ENCODE measurements around the gene TFEB. TPM values are rescaled to one million over a fixed set of nuclear protein-coding genes. Genes with fewer than 3 reads are reported as not detected.

Gene TFEB
- total and polyA plus RNA-seq, 2 of the 8 experiments (the other 6 are each of a cell fraction or from before 2014, with no cell fraction given), result 2.3 to 6.7 TPM

DNA sequence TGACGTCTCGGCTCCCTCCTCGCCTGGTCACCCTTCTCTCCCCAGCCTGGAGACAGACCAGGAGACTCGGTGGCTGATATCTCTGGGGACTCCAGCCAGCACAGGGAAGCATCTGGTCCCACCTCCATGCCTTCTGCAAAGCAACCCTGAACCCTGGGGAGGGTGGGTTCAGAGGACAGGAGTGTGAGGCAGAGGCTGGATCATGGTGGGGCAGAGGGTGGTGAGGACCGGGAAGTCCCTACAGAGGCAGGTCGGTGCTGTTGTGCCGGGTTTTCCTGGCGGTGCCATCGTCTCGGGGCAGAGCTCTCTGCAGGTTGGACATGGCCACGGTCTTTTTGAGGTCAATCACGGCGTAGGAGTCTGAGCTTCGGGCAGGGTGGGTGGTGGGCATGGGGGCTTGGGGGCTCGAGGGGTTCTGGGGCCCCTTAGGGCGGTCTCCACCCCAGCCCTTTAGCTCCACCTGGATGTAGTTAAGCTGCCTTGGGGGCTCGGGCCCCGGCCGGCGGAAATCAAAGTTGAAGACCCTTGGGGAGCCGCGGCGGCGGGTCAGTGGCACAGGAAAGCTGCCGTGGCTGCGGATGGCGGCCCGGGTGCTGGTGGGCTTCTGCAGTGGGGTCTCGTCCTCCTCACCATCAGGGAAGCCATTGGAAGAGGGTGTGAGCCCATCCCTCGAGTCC, 35.1 kb upstream of the TFEB start:
- Histone ChIP-seq H2AK5ac (ENCODE audit: low read depth, low read length) (no peak overlapping the region), H4K91ac (replicated peaks; ENCODE audit: insufficient read length, low read length) (no peak overlapping the region), H3K4me3 (ENCODE audit: extremely low read depth in 1 of 4, insufficient read depth in 2 of 4, low read depth in 3 of 4, low read length in 4 of 4) (no peak overlapping the region), H3K9ac (replicated peaks in 1 of 4; ENCODE audit: extremely low read depth in 1 of 4, low read depth in 3 of 4, low read length in 3 of 4) (no peak overlapping the region), H3K23ac (ENCODE audit: insufficient read length) (no peak overlapping the region), H3K27ac (ENCODE audit: low read depth, low read length) (no peak overlapping the region), H2AFZ (ENCODE audit: low read length) (no peak overlapping the region), H3K9me3 (ENCODE audit: insufficient read depth in 2 of 2, low read depth in 1 of 2, low read length in 1 of 2) (no peaks in the 10 kb centered on the region), H3K56ac (replicated peaks; ENCODE audit: insufficient read length, low read depth, low read length) (no peak overlapping the region), H3K23me2 (ENCODE audit: low read depth, low read length) (no peaks in the 10 kb centered on the region), H3K79me2 (ENCODE audit: control insufficient read depth in 1 of 2, insufficient read depth in 2 of 2, low read length in 2 of 2) (no peaks in the 10 kb centered on the region), H4K20me1 (replicated peaks in 1 of 2; ENCODE audit: control insufficient read depth in 1 of 2, insufficient read depth in 2 of 2, low read length in 2 of 2) (peaks cover 0 to 2% of the 10 kb centered on the region in 2 experiments), H3K79me1 (ENCODE audit: low read depth, low read length) (no peaks in the 10 kb centered on the region), H3K4me1 (replicated peaks in 1 of 4; ENCODE audit: control insufficient read depth in 3 of 4, insufficient read depth in 4 of 4, low read length in 3 of 4) (no peaks in the 10 kb centered on the region; a peak in 1 of 7 replicates), H4K8ac (ENCODE audit: extremely low read depth, insufficient read depth, low read length) (no peak overlapping the region; the same call in 1 of the 2 replicates), H2BK20ac (ENCODE audit: low read length) (no peak overlapping the region), H2BK12ac (ENCODE audit: low read depth, low read length) (no peak overlapping the region), H3K14ac (ENCODE audit: insufficient read length) (no peak overlapping the region), H3K4me2 (ENCODE audit: insufficient read depth in 1 of 2, low read depth in 2 of 2, low read length in 2 of 2) (no peak overlapping the region), H3K18ac (ENCODE audit: extremely low read depth, low read length) (no peak overlapping the region), H3K27me3 (replicated peaks in 1 of 4; ENCODE audit: control insufficient read depth in 3 of 4, extremely low read depth in 1 of 4, insufficient read depth in 3 of 4, low read length in 3 of 4) (no peaks in the 10 kb centered on the region), H2BK120ac (replicated peaks; ENCODE audit: low read depth, low read length) (no peak overlapping the region), H3K36me3 (ENCODE audit: control insufficient read depth in 2 of 4, insufficient read depth in 4 of 4, low read length in 3 of 4) (peaks cover 0 to 7% (median 4%) of the 10 kb centered on the region in 4 experiments; a peak in 5 of 8 replicates), H4K5ac (ENCODE audit: insufficient read length, low read depth, low read length) (no peak overlapping the region), H2BK5ac (ENCODE audit: low read depth, low read length) (no peak overlapping the region), H2BK15ac (ENCODE audit: low read length) (no peak overlapping the region), H3K4ac (replicated peaks; ENCODE audit: insufficient read length, low read depth, low read length) (no peak overlapping the region)
- WGBS, 2 experiments (ENCODE audit: extremely low coverage in 1 of 2, insufficient coverage in 1 of 2, insufficient read length in 1 of 2, insufficient replicate concordance in 2 of 2, low coverage in 1 of 2, low lambda C conversion rate in 2 of 2, missing lambda C conversion rate in 1 of 2), result 90% methylated on average over 22 of the region's 30 CpGs; no CpG with 5 or more reads in 1 of the 2 experiments
- ChIA-PET POLR2A (ENCODE audit: partially characterized antibody) (no interaction called here), CTCF (ENCODE audit: partially characterized antibody) (interaction anchor here (0.7 to 1.5 kb wide), 4 partner anchors 30 to 77 kb away, joined by 3 read pairs; no protein-coding TSS in a partner anchor)
- FAIRE-seq (no peak), DNase-seq (ENCODE audit: low read depth in 1 of 2, low spot score in 2 of 2) (no peak)
- no peak for TF ChIP-seq CREB1 (IDR thresholded peaks at IDR 0.05)
- no peak for TF ChIP-seq RAD21 (IDR thresholded peaks at IDR 0.05 in 1 of 2, conservative IDR thresholded peaks at IDR 0.05 in 1 of 2; ENCODE audit: low read depth in 2 of 2, low read length in 2 of 2)
- TF ChIP-seq JUN (IDR thresholded peaks at IDR 0.05; ENCODE audit: low read depth, low read length), result no peak
